Measurements from ENCODE around the gene PRKN. TPM values are rescaled to one million over a fixed set of nuclear protein-coding genes. Genes with fewer than 3 reads are reported as not detected.

Gene PRKN
- total and polyA plus RNA-seq, 9 of the 15 experiments (the other 6 are each of a cell fraction or from before 2014, with no cell fraction given), result 0.03 to 0.96 (median 0.15) TPM; not detected in 2

GRCh38 chr6:162777091-162777490 is 49.5 kb upstream of the PRKN start (continued):
- no peak for TF ChIP-seq ZBTB5 (IDR thresholded peaks at IDR 0.05)
- no peak for TF ChIP-seq ZNF77 (CRISPR knock-in tag; IDR thresholded peaks at IDR 0.05)
- no peak for TF ChIP-seq ZNF655 (CRISPR knock-in tag; IDR thresholded peaks at IDR 0.05)
- TF ChIP-seq ZNF3 (CRISPR knock-in tag; IDR thresholded peaks at IDR 0.05), result no peak
- no peak for TF ChIP-seq ZNF408 (CRISPR knock-in tag; IDR thresholded peaks at IDR 0.05; ENCODE audit: low read depth)

- Histone ChIP-seq H3K9me1 (ENCODE audit: control insufficient read depth, insufficient read depth, low read length) (no peaks in the 10 kb centered on the region), H3K36me3 (ENCODE audit: control insufficient read depth, insufficient read depth, low read length) (no peaks in the 10 kb centered on the region), H3K9me3 (replicated peaks; ENCODE audit: control insufficient read depth, insufficient read depth, low read depth, low read length) (no peaks in the 10 kb centered on the region; the same call in 1 of the 2 replicates), H3K79me2 (ENCODE audit: control insufficient read depth, insufficient read depth, low read length) (no peaks in the 10 kb centered on the region), H3K4me3 (no peak overlapping the region), H3K4me2 (ENCODE audit: insufficient read depth, low read length) (no peak overlapping the region), H3K27me3 (ENCODE audit: control insufficient read depth in 2 of 2, insufficient read depth in 2 of 2, low read length in 2 of 2) (no peaks in the 10 kb centered on the region), H3K4me1 (replicated peaks in 1 of 2; ENCODE audit: control insufficient read depth in 2 of 2, insufficient read depth in 2 of 2, low read length in 2 of 2) (no peaks in the 10 kb centered on the region), H3K9ac (ENCODE audit: insufficient read depth in 1 of 2, low read depth in 2 of 2, low read length in 2 of 2) (no peak overlapping the region), H2AFZ (ENCODE audit: low read depth, low read length) (no peak overlapping the region), H3K27ac (ENCODE audit: extremely low read depth, low read depth, low read length) (no peak overlapping the region), H4K20me1 (replicated peaks; ENCODE audit: control insufficient read depth, insufficient read depth, low read length) (no peaks in the 10 kb centered on the region)
- ATAC-seq, result no peak
- ChIA-PET POLR2A (no interaction called here), CTCF (ENCODE audit: low intra/inter-chr PET ratio) (no interaction called here)
- no peak for TF ChIP-seq BHLHE40 (IDR thresholded peaks at IDR 0.05; ENCODE audit: low read length)
- TF ChIP-seq ZNF23 (CRISPR knock-in tag; IDR thresholded peaks at IDR 0.05), result no peak
- TF ChIP-seq HLTF (IDR thresholded peaks at IDR 0.05), result no peak
- TF ChIP-seq TARDBP (IDR thresholded peaks at IDR 0.05), result no peak
- WGBS (ENCODE audit: insufficient coverage, low coverage, missing lambda C conversion rate), result 4% methylated on average over 3 of the region's 3 CpGs
- in situ Hi-C loops (cut with MboI), result no loop called here
- intact Hi-C loops (cut with micrococcal nuclease), result no loop called here
- FAIRE-seq, result no peak
- no TSS peak for BruUV-seq (replicated peaks)
- DNase-seq (ENCODE audit: extremely low read depth in 1 of 4, low spot score in 3 of 4), result no peak
Measured at GRCh38 chr6:162773996-162774395, 46.4 kb upstream of the PRKN start.
